Stimulated activated CD8-positive, alpha-beta memory T cell treated with anti-CD3 and anti-CD28 coated beads, Interleukin-15, amount 100 ng/mL, for 4 hours (primary cell): ENCODE results near the gene BRME1.

ENCODE experiments used
- DNase-seq, 2 donors: peaks; one replicate each; pipeline ENCODE4 v3.0.0-alpha.2; 2020; ENCODE audit warnings: low read depth in 2 of 2

Gene BRME1

DNA sequence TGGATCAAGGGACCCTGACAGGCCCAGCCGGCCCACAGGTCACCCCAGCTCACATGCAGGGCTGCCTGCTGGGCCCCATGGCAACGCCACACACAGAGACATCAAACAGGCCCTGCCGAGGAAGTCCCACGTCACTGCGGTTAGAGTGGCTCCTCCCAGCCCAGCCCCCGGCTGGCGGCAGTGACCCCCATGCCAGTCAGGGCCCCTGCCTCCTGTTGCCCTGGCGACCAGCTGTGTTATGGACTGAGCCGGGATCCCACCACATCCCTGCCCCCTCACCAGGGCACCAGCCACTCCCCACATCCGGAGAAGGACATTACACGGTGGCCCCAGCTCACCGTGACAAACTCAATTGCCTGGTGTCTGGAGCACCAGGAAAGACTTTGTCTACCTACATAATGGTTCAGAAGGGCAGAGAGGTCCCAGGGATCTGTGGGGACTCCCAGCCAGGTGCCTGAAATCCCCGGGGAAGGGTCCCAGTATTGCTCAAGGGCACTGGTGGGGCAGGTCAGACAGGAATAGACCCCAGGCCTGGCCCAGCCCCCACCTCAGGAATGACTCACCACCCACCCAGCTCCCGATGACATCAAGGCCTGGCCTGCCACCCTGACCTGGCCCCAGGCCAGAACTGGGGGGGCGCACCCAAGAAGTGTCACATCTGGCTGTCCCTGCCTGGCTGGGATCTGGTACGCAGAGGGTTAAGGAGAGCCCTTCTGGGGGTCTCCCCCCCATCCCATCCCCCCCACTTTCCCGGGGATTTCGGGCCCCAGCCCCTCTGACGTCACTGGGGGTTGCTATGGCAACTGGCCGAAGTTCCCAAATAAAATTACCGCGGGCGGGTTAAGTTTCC is 59.1 kb downstream of the BRME1 start:
- DNase-seq = peak; percentile 91

DNA sequence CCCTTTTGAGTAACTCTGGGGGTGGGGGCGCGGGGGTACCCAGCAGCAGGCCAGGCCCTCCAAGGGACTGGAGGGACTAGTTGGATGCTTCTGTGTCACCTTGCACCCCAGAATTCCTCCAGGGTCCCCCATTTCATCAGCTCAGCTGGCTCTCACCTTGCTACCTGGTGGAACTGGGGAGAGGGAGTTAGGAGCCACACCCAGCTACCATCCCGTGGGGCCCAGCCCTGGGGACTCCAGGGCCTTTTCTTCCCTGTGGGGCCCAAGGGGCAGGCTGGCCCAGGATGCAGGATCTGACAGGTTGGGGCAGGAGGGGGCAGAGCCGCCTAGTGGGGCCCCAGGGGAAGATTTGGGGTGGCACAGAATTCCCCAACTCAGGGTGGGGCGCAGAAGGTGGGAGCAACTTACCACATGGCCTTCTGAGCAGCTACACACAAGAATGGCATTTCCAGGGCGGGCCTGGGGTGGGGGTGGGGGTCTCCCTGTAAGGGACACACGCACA is 61.7 kb downstream of the BRME1 start:
- DNase-seq = no peak

DNA sequence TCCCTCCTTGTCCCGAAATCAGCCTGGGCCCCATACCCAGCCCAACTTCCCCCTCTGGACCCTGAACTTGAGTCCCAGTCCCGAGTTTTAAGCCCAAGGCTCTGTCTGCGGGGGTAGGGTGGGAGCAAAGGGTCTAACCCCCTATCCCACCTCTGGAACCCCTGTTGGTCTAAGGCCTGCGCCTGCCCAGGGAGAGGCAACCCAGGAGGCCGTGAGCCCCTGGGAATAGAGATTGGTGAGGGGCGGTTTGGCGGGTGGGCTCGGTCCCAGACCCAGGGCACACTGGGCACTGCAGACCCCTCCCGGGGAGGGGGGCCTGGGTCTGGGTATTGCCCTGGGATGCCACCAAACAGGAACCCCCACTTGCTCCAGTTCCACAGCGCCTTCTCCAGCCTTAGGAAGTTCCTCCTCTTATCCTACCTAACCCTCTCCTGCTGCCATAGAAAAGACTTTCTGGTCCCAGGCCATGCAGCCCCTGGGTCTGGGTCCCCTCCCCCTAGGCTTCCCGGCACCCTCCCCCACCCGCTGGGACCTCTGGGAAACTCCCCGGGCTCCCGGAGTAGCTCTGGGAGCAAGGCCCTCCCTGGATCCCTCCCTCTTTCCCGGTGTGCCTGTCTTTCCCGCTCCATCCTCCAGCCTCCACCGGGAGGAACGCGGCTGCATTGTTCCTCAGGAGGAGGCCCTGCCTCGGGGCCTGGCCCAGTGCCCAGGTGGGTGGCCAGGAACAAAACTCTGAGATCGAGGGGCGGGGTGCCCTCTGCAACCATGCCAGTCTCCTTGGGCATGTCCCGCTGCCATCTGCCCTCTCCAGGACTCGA is 62.6 kb downstream of the BRME1 start:
- no peak for DNase-seq

DNA sequence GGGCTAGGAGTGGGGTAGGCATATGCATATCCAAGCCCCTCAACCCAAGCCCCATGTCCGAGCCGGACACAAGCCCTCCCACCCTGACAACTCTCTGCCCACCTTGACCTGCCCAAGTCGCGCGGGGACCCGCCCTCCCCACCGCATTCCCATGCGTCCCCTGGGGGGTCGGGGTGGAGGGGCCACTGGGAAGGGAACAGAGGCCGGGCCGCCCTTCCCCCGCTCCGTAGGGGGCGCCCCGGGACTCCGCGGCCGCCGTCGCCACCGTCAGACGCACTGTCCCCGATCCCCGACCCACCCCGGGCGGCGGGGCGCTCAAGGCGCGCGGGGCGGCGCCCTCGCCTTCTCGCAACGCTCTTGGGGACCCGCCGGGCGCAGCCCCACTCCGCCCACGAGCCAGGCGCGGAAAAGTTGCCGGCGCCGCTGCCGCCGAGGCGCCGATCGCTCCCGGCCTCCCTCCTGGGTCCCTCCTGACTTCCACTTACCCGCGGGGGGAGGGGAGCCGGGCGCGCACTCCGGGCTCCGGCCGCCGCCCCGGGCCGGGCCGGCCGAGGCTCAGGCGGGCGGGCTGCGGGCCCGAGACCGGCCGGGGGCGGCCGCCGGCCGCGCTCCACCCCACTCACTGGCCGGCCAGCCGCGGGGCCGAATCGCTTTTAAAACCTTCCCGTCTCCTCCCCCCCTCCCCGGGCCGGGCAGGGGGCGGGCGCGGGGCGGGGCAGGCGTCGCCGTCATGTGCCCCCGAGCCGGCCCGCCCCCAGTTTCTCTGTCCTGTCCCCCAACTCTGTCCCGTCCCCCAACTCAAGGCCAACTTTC is 63.4 kb downstream of the BRME1 start:
- peak in 1 of 2 donors; percentile 60 for DNase-seq

DNA sequence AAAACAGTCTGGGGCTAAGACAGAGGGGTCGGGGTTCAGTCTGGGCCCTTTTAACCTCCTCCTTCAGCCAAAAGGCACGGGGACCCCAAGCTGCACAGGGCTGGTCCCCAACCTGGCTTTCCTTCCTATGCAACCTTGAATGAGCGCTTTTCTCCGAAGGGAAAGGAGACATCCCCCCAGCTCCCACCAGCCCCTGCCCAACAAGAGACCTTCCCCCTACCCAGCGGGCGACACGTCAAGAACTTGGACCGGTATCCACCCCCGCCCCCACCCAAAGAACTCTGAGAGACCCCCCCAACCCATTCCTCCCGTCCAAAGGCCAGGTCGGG is 64.0 kb downstream of the BRME1 start:
- no peak for DNase-seq

DNA sequence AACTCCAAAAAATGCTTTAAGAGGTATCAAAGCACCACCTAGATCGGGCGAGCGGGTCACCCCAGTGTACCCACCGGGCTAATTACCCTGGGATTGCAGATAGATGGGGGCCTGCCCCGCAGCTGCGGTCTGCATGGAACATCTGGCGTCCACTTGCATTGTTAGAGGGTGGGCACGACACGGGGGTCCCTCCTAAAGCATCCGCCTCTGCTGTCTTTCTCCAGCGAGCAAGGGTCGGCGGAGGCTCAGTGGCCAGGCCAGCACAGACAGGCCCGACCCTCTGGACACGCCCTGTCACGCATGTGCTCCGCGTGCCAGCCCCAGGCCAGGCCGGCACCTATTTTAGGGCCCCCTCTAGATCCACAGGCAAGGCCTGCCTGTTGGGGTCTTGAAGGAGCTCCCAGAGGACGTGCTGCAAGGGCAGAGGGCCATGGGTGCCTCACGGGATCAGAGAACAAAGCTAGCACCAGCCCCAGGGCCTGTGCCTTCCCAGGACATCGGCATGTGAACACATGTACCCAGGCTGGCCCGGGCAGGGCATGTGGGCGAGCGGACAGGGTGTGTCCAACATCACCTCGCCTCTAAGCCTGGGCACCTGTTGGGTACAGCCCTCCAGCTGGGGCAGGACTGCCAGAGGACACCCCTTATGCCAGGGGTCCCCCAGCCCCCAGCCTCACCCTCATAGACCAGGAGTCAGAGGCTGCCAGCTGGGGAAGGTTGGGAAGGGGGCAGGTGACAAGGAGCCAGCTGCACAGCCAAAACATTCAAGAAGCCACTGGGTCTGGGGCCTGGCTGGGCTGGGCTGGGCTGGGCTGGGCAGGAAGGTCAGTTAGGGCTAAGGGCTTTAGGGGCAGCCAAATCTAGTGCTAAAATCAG is 64.6 kb downstream of the BRME1 start:
- no peak for DNase-seq

DNA sequence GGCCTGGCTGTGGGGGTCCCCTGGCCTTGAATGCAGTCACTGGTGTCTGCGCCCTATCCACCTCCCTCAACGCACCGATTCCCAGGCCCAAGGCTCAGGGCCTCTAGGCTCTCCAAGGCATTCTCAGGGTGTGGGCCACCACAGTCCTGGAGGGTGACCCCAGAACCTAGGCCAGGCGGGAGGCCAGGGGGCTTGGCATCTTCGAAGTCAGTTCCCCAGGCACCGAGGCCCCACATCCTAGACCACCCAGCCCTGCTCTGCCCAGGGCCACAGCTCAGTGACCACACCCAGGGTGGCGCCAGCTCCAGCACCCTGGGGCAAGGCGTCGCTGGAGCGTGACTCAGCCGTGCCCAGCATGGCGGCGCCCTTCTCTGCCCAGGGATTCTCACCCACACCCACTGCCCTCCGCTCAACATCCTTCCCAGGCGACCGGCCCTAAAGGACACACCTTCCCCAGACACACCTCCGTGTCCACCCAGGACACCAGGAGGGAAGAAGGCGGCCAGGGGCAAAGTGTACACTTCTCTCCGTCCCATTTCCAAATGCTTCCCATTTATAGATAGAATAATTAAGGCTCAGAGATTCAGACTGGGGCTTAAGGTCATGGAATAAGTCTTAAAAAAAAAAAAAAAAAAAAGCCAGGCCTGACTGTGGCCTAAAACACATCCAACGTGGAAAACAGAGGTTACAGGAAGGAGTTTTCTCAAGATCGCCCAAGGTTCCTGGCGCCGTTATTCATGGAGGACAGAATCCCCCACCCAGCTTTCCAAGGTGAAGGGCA is 65.4 kb downstream of the BRME1 start:
- no peak for DNase-seq

DNA sequence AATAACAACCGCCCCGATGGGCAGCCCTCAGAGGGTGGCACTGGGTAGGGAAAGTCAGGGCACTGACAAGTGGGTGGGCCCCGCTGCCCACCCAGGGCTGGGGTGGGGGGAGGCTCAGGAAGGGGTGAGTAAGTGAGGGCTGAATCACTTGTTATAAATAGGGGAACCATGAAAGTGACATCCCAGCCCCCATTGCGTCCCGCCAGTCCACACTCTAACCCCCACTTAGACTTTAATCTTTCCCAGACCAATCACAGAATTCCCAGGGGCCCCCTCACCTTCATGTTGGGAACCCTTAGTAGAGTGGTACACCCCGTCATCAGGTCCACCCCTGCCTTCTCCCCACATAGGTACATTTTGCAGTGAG is 66.0 kb downstream of the BRME1 start:
- DNase-seq = peak in 1 of 2 donors; percentile 61

DNA sequence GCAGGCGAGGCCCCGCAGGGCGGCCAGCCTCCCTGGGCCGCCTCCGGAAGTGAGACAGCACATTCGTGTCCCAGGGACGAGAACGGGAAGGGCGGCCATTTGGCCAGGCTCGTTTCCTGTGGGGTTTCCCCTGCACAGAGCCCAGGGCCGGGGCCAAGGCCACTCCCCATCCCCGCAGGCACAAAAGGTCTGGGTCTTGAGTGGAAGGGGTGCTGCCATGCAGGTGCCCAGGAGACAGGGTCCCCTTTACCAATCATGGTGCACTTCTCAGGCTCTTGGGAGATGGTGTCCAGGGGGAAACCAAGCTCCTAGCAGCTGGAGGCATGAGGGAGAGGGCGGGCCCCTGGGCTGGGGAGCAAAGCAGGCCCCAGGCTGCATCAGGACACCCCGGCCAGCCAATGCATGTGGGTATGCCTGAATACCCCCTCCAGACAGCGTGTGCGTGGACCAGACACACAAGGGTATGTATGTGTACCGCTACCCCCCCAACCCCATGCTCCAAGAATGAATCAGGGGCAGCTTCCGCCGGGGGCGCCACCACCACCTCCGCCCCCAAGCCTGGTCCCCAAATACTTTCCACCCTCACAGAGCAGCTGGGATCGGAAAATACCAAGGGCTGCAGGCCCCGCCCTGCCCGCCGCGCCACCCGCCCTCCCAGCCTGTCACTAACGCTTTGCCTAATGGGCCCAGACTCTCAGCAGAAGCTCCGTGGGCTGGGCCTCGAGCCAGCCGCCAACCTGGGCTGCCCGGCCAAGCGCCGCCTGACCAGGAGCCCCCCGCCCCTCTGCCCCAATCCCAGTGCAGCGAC is 66.6 kb downstream of the BRME1 start:
- peak; percentile 85 to 89 for DNase-seq

DNA sequence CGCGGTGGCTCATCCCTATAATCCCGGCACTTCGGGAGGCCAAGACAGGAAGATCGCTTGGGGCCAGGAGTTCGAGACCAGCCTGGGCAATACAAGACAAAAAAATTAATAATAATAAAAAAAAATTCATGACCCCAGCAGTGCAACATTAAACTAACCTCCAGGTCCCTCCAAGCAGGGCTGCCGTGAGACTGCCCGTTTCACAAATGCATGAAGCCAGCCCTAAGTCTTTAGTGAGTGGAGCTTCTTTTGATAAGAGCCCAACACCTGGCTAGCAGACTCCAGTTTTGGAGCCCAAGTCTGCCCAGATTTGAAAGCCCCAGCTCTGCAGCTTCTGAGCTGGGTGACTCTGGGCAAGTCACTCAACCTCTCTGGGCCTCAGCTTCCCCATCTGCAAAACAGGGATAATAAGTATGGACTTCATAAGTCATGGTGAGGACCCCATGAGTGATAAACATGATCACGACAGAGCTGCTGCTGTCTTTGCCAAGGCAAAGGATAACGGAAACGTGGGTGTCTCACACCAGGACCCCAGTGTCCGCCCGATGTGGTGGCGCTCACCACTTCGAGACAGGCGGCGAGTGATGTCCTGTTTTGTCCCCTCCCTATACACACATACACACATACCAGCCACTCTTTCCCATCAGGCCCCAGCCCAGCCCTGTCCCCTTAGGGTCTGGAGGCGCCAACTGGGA is 67.3 kb downstream of the BRME1 start:
- DNase-seq = no peak

DNA sequence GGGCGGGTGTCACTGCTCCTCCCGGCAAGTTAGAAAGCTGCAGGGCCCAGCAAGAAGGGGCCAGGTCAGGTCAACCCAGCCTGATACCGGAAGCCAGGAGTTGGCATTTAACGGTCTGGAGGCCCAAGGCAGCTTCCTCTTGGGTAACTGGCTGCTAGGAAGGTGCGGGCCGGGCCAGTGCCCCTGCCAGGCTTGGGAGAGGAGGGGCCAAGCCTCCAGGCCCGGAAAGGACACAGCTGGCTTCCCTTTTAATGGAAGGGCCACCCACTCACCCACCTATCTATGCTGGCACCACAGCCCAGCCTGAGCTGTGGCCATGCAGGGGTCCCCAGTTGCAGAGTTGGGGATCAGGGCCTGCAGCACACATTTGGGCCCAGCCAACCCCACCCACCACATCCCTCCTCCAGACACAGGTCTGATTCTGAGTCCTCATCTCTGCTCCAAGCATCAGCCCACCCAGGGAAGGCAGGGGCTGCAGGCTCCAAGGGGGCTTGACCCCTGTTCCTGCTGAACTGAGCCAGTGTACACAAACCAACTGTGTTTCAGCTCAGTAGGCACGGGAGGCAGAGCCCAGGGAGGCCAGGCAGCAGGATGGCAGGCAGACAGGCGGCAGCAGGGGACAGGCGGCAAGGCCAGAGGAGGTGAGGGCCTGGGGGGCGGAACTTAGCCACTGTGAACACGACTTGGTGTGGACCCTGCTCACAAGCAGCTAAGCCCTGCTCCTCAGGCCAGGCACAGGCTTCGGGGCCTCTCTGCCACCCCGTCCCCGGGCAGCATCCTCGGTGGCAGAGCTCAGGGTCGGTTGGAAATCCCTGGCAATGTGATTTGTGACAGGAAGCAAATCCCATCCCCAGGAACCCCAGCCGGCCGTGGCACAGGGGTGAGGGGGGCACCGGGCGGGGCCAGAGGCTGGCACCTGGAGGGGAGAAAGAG is 69.9 kb downstream of the BRME1 start:
- DNase-seq = no peak

DNA sequence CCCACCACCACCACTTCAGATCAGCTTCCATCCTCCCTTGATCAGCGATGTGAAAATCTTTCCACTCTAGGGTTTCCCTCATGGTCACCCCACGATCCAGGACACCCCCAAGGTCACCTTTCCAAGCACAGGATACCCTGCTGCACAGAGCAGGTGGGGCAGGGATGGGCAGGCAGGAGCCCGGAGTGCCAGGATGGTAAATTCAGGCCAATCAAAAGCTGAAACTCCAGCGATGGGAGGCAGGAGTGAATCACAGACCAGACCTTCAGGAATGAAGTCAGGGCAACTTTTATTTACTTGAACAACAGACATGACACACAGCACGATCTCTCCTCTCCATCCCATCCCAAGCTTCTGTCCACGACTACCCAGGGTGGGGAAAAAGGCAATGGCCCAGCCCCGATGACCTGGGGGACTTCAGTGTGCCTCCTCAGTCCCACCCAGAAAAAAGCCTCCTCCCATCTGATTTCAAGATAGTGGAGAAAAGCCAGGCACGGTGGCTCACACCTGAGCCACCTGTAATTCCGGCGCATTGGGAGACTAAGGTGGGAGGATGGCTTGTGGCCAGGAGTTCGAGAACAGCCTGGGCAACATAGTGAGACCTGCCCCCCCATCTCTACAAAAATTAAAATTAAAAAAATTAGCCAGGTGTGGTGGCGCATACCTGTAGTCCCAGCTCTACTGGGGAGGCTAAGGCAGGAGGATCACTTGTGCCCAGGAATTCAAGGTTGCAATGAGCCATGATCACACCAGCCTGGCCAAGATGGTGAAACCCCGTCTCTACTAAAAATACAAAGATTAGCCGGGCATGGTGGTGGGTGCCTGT is 71.5 kb downstream of the BRME1 start:
- DNase-seq = no peak

DNA sequence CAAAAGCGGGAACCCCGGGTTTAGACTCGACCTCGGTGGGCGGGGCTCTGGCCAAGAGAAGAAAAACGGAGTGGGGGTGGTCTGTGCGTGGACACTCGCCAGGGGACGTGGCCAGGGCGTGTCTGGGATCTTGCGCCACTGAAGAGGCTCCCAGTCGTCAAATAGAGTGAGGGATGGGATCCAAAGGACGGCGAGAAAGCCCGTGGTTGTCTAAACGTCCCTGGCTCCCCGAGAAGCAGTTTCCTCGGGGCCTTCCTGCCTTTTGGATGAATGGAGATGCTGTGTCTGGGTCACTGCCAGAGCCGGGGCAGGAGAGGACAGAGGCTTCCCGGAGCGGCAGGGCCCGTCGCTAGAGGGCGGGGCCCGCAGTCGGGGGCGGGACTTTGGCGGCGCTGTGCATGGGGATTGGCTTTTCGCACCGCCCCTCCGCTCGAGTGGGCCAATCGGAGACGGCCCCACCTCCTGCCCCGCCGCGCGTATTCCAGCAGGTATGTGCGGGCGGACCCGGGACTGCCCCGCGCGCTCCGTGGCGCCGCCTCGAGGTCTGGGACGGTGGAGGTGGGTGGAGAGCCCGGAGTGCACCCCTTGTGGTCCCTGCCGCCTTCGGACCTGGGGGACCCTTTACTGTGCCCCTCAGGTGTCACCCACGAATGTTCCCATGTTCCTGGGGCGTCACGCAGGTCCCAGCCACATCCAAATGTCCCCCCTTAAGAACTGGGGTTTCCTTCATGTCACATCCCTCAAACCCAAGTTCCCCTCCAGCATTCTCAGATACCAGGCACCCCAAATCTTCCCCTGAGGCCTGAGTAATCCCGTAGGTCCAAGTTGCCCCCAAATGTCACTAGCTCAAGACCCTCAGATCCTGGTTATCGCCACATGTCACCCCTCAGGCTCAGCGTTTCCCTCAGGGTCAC is 72.3 kb downstream of the BRME1 start:
- peak; percentile 78 to 81 for DNase-seq
